Common myeloid progenitor, CD34-positive (primary cell): ENCODE measurements around the gene DEUP1.

Source experiments
- CTCF ChIA-PET: fragments of 350-600 bp; sonication (Branson Sonifier 250); formaldehyde crosslinking; loops from one replicate; lab custom pipeline; 2021; ENCODE audit warnings: antibody characterized with exemption; lab: Charles Lee
- POLR2A ChIA-PET: fragments of 350-600 bp; sonication (Branson Sonifier 250); formaldehyde crosslinking; loops from one replicate; lab custom pipeline; 2021; ENCODE audit warnings: antibody characterized with exemption; lab: Charles Lee
- DNase-seq, 3 donors: peaks; one replicate each; pipeline versions ENCODE4 v3.0.0 to v3.0.0-alpha.2; 2013
- H3K27ac ChIP-seq, 2 experiments: 1 replicate in 1 of 2; 2 replicates in 1 of 2; pipeline ENCODE4 v1.7.0; 2013; ENCODE audit warnings: inconsistent platforms in 2 of 2, low read length in 2 of 2, mild to moderate bottlenecking in 2 of 2, low read depth in 1 of 2, moderate library complexity in 1 of 2; ENCODE audit not compliant: severe bottlenecking in 2 of 2, insufficient read depth in 1 of 2, poor library complexity in 1 of 2
- H3K27me3 ChIP-seq, 5 experiments: replicated peaks in 2 of 5; 1 replicate in 3 of 5; 2 replicates in 2 of 5; pipeline versions ENCODE4 v1.6.1 to v1.7.0; 2013; ENCODE audit warnings: low read length in 4 of 5, mild to moderate bottlenecking in 2 of 5, moderate library complexity in 2 of 5, inconsistent platforms in 1 of 5; ENCODE audit not compliant: insufficient read depth in 5 of 5, control insufficient read depth in 4 of 5
- H3K36me3 ChIP-seq, 4 experiments: 1 replicate in 2 of 4; 2 replicates in 2 of 4; pipeline versions ENCODE4 v1.6.1 to v1.7.0; 2013; ENCODE audit warnings: low read length in 3 of 4, control low read depth in 1 of 4, mild to moderate bottlenecking in 1 of 4; ENCODE audit not compliant: control insufficient read depth in 4 of 4, insufficient read depth in 4 of 4
- H3K4me1 ChIP-seq, 4 experiments: 1 replicate in 3 of 4; 2 replicates in 1 of 4; pipeline versions ENCODE4 v1.6.1 to v1.7.1; 2013; ENCODE audit warnings: low read length in 3 of 4, mild to moderate bottlenecking in 3 of 4, control low read depth in 1 of 4, inconsistent platforms in 1 of 4, moderate library complexity in 1 of 4; ENCODE audit not compliant: control insufficient read depth in 4 of 4, insufficient read depth in 4 of 4; ENCODE audit errors: control extremely low read depth in 1 of 4
- H3K4me3 ChIP-seq, 7 experiments: 1 replicate in 4 of 7; 2 replicates in 3 of 7; pipeline versions ENCODE4 v1.5.1 to v1.7.0; 2013; ENCODE audit warnings: mild to moderate bottlenecking in 7 of 7, low read length in 6 of 7, moderate library complexity in 6 of 7, inconsistent platforms in 2 of 7, low read depth in 2 of 7, control low read depth in 1 of 7; ENCODE audit not compliant: insufficient read depth in 4 of 7, control insufficient read depth in 1 of 7; ENCODE audit errors: extremely low read depth in 1 of 7
- H3K9me3 ChIP-seq, 5 experiments: 1 replicate in 4 of 5; 2 replicates in 1 of 5; pipeline versions ENCODE4 v1.6.1 to v1.7.1; 2013; ENCODE audit warnings: low read length in 4 of 5, mild to moderate bottlenecking in 2 of 5, inconsistent platforms in 1 of 5, low read depth in 1 of 5, moderate library complexity in 1 of 5; ENCODE audit not compliant: control insufficient read depth in 4 of 5, insufficient read depth in 2 of 5; ENCODE audit errors: control extremely low read depth in 1 of 5
- WGBS: methylation state at CpG from one replicate; pipeline ENCODE4 v1.1.5; 2013; ENCODE audit not compliant: insufficient coverage; 5-methylcytosine and 5-hydroxymethylcytosine counted together

Gene DEUP1

GRCh38 chr11:93468290-93468689 is 137.7 kb downstream of the DEUP1 start:
- no peaks in the 10 kb centered on the region for H3K27me3 ChIP-seq
- no peak overlapping the region for H3K4me3 ChIP-seq
- WGBS = 87% methylated on average over 5 of the region's 5 CpGs
- no peaks in the 10 kb centered on the region for H3K9me3 ChIP-seq
- CTCF ChIA-PET = interaction anchor here (0.5 to 1.6 kb wide), 2 partner anchors 16 to 150 kb away, joined by 3 to 5 read pairs; no protein-coding TSS in a partner anchor
- DNase-seq = no peak
- no peaks in the 10 kb centered on the region for H3K36me3 ChIP-seq
- POLR2A ChIA-PET = no interaction called here
- no peaks in the 10 kb centered on the region for H3K4me1 ChIP-seq
- no peak overlapping the region for H3K27ac ChIP-seq

- no peak overlapping the region for H3K4me3 ChIP-seq
- POLR2A ChIA-PET = no interaction called here
Observed at GRCh38 chr11:93474123-93474522, 143.6 kb downstream of the DEUP1 start.

GRCh38 chr11:93476796-93477195 is 146.3 kb downstream of the DEUP1 start:
- 90% methylated on average over 2 of the region's 3 CpGs for WGBS
- DNase-seq = no peak

More at GRCh38 chr11:93474123-93474522, 143.6 kb downstream of the DEUP1 start:
- Histone ChIP-seq H3K4me1 (no peaks in the 10 kb centered on the region), H3K27me3 (no peaks in the 10 kb centered on the region), H3K9me3 (no peaks in the 10 kb centered on the region), H3K36me3 (peaks cover 0 to 9% (median 3%) of the 10 kb centered on the region in 4 experiments), H3K27ac (no peak overlapping the region)
- CTCF ChIA-PET = interaction anchor here (1.8 kb wide), 1 partner anchor 8 kb away, joined by 4 read pairs; no protein-coding TSS in a partner anchor
- WGBS = no CpG with 5 or more reads among the region's 1 CpG
- no peak for DNase-seq

GRCh38 chr11:93477684-93478234 is 147.2 kb downstream of the DEUP1 start:
- Histone ChIP-seq H3K36me3 (peaks cover 0 to 12% (median 3%) of the 10 kb centered on the region in 4 experiments), H3K9me3 (no peaks in the 10 kb centered on the region), H3K4me1 (no peaks in the 10 kb centered on the region), H3K27ac (no peak overlapping the region), H3K27me3 (no peaks in the 10 kb centered on the region), H3K4me3 (no peak overlapping the region)
- ChIA-PET CTCF (no interaction called here), POLR2A (no interaction called here)
- DNase-seq = no peak
- 97% methylated on average over 4 of the region's 11 CpGs for WGBS

More at GRCh38 chr11:93476796-93477195, 146.3 kb downstream of the DEUP1 start:
- Histone ChIP-seq H3K4me1 (no peaks in the 10 kb centered on the region), H3K36me3 (peaks cover 0 to 12% (median 3%) of the 10 kb centered on the region in 4 experiments), H3K9me3 (no peaks in the 10 kb centered on the region), H3K27ac (no peak overlapping the region), H3K27me3 (no peaks in the 10 kb centered on the region), H3K4me3 (no peak overlapping the region)
- ChIA-PET CTCF (no interaction called here), POLR2A (no interaction called here)

GRCh38 chr11:93478841-93479240 is 148.3 kb downstream of the DEUP1 start:
- H3K9me3 ChIP-seq = no peaks in the 10 kb centered on the region
- ChIA-PET POLR2A (no interaction called here), CTCF (interaction anchor here (0.6 kb wide), 1 partner anchor 863 kb away, joined by 3 read pairs; no protein-coding TSS in a partner anchor)
- no peak overlapping the region for H3K27ac ChIP-seq
- DNase-seq = no peak
- H3K36me3 ChIP-seq = peaks cover 0 to 12% (median 3%) of the 10 kb centered on the region in 4 experiments
- no peak overlapping the region for H3K4me3 ChIP-seq
- WGBS = 98% methylated on average over 17 of the region's 19 CpGs
- H3K27me3 ChIP-seq = no peaks in the 10 kb centered on the region
- no peaks in the 10 kb centered on the region for H3K4me1 ChIP-seq

GRCh38 chr11:93480256-93480655 is 149.7 kb downstream of the DEUP1 start:
- Histone ChIP-seq H3K4me3 (no peak overlapping the region), H3K27me3 (no peaks in the 10 kb centered on the region), H3K4me1 (no peaks in the 10 kb centered on the region), H3K27ac (no peak overlapping the region), H3K9me3 (no peaks in the 10 kb centered on the region), H3K36me3 (peaks cover 0 to 12% (median 3%) of the 10 kb centered on the region in 4 experiments)
- 97% methylated on average over 5 of the region's 6 CpGs for WGBS
- CTCF ChIA-PET = no interaction called here
- POLR2A ChIA-PET = no interaction called here
- no peak for DNase-seq

GRCh38 chr11:93480756-93481155 is 150.2 kb downstream of the DEUP1 start:
- POLR2A ChIA-PET = no interaction called here
- Histone ChIP-seq H3K27ac (no peak overlapping the region), H3K4me3 (no peak overlapping the region), H3K36me3 (peaks cover 0 to 11% (median 3%) of the 10 kb centered on the region in 4 experiments), H3K4me1 (no peaks in the 10 kb centered on the region), H3K27me3 (no peaks in the 10 kb centered on the region), H3K9me3 (no peaks in the 10 kb centered on the region)
- WGBS = no CpG with 5 or more reads among the region's 1 CpG
- CTCF ChIA-PET = interaction anchor here (1.1 kb wide), 1 partner anchor 172 kb away, joined by 4 read pairs; no protein-coding TSS in a partner anchor
- no peak for DNase-seq
